SKM-1 treated with dmso at 0.1 percent for 144 hours (cell line): ENCODE measurements around the gene SCO2.
A peak's percentile ranks its signal among the peaks of the same experiment; 100 is the strongest.

ENCODE experiments used
- DNase-seq: peaks from one replicate; lab custom pipeline; 2025; ENCODE audit not compliant: unreplicated experiment; lab: John Stamatoyannopoulos, UW

SCO2 gene

GRCh38 chr22:50503475-50504145 lies 21.8 kb downstream of the SCO2 start:
- DNase-seq: no peak

DNA sequence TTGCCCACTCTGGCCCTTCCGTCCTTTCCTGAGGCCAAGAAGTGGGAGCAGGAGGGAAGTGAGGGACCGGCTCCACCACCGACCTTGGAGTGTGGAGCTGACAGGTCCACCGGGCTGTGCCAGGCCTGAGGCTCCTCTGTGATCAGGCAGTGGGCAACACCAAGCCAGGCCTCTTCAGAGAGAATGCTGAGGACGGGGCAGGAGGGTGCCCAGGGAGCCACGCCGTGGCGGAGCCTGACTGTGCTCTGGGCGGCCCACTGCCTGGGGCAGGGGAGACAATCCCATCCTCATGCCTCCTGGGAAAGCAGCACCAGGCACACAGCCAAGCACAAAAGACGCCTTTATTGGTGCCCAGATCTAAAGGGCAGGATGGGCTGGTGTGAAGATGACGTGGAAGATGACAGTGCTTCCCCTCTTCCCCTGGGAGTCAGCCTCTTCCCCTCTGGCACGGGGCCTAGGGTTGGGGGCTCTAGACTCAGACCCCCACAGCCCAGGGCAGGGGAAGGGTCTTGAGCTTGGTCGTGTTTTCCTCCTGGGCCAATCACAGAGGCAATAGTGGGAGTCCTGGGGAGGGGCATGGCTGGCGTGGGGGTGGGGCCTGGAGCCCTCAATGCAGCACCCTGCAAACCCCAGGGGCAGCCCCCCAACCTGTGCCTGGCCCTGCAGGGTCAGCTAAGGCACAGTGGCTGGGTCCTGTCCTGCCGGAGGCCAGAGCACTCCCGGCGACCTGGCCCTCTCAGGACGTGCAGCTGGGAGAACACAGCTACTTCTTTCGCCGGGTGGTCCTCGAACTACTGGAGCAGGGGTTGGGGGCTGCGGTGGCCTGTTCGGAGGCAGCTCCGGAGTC lies 22.5 kb downstream of the SCO2 start:
- DNase-seq: no peak

DNA sequence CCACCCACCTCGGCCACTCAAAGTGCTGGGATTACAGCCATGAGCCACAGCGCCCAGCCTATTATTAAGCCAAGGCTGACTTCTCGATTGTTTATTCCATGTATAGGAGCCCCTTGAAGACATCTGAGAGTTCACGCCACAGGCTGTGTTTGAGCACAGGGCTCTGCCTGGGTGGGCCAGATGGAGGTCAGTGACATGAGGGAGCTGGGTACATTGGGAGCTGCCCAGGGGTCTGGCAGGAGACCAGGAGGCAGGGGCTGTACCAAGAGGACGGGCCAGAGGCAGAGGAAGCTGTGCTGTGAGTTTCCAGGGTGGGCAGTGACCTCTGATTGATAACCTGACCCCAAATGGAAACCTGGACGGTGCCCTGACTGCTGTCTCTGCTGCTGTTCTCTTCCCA lies 23.3 kb downstream of the SCO2 start:
- DNase-seq: no peak

GRCh38 chr22:50500452-50500851 lies 24.9 kb downstream of the SCO2 start:
- DNase-seq: no peak

DNA sequence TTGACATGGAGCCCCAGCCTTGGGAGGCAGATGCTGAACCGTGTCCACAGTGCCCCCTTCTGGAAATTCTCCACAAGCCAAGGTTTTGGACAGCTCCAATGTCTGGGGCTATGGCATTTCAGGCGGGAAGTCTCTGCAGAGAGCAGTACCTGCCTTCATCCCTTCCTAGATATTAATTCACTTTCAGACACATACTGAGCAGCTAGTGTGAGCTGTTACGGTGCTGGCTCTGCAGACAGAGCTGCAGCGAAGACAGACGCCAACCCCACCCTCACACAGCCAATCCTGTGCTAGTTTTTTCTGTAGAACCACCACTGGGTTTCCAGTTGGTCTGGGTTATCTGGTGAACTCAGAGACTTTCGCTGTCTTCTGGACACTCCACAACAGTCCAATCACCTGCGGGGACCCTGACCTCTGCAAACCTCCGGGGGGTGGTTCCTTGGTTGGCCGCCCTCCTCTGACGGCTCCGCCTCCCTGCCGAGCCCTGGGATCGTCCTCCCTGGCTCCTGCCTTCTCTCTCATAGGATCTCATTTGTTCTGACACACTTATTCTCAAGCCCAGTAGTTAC lies 27.0 kb downstream of the SCO2 start:
- peak; percentile 66 for DNase-seq

DNA sequence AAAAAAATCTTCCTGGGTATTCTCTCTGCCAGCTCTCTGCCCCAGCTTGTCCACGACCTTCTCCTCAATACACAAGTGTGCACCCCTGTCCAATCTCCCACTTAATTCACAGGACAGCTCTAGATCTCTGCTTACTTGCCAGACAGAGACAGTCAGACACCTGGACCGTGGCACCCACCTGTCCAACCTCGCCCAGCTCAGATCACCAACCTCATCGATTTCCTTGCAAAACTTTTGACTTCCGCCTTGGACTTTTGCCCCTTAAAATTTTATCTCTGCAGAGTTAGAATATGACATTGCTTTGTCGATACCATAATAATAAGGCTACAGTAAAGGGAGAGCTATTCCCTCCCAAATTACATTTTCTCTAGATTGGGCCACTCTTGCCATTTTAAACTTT lies 28.3 kb downstream of the SCO2 start:
- no peak for DNase-seq

DNA sequence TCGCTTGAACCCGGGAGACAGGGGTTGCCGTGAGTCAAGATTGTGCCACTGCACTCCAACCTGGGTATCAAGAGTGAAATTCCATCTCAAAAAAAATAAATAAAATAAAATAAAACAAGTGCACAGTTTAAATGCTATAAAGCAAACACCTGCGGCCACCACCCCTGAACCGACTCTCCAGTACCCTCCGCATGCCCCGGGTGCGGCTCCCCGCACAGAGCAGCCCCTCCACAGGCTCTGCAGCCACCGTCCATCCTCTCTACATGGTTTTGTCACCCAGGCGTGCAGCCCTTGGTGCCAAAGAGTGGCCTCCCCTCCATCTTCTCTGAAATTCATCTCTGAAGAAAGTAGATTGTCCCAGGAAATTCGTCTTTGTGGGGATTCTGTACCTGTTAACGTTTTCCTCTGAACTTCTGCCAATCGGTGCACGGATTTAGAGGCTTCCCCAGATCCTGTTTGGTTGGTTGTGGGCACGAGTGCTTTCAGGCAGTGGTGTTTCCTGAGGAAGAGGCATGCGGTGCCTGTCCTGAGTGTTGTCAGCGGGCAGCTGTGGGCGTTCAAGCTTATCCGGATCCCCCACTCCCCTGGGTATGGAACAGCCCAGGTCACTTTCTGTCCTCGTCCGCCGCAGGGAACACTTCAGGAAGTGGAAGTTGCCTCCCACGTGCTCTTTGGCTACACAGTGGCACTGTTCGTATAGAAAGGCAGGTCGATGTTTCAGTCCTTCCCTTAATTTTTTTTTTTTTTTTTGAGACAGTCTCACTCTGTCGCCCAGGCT lies 34.7 kb downstream of the SCO2 start:
- DNase-seq: no peak

DNA sequence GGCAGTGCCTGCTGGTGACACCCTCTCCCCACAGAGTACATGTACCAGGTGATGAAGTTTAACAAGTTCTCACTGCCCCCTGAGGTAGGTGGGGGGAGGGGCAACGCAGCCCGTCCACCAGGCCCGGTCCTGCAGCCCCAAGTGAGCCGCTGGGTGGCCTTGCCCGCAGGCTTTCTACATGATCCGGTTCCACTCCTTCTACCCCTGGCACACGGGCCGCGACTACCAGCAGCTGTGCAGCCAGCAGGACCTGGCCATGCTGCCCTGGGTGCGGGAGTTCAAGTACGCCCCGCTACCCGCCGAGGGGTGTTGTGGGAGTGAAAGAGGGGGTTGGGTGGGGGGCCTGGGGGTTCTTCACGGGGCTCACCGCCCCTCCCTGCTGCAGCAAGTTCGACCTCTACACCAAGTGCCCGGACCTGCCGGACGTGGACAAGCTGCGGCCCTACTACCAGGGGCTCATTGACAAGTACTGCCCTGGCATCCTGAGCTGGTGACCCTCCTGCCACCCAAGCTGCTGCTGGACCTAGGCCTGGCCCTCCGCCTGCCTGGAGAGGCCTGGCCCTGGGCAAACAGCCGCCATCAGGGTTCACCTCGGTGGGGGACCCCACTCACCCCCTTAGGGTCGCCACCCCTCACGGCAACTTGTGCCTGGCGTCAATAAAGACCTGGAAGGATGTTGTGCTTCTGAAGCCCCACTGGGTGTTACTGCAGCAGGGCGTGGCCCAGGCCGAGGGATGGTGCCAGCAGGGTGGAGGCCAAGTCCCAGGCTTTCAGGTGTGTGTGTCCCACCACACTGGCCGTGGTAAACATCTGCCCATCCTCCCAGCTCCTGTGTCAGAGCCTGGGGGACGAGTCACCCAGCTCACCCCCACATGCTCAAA lies 35.8 kb downstream of the SCO2 start:
- DNase-seq: no peak

GRCh38 chr22:50488886-50489285 lies 36.5 kb downstream of the SCO2 start:
- no peak for DNase-seq

GRCh38 chr22:50488006-50488677 lies 37.3 kb downstream of the SCO2 start:
- no peak for DNase-seq

GRCh38 chr22:50487290-50488005 lies 38.0 kb downstream of the SCO2 start:
- no peak for DNase-seq

DNA sequence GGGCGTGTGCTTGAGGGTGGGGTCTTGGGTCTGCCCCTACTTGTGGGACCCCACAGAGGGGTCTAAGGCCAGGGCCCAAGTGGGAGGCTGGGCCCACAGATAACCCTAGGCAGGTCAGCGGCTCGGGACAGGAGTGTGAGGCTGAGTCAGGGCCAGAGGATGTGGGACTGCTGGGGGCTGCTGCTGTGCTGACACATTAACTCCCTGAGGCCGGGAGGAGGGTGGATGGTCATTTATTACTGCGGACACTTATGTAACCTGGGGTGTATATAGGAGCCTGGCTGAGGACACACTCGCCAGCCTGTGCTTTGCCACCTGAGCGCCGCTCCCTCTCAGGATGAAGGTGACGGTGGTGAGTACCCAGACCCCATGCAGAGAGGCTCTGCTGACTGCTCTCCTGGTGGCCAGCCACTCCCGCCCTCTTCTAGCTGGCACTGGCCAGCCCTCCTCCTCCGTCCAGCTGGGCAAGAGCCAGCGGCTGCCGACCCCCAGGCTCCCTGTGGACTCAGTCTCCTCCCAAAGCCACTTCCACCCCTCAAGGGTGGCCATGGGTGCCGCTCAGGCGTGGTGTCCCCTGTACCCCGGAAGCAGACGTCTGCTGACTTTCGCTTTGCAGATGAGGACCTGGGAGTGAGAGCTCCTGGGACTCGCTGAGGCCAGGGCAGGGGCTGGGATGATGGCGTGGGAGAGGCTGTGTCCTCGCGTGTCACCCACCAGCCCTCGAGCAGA lies 38.7 kb downstream of the SCO2 start, which contains the start of gene MIOX:
Gene MIOX, plus strand, starts transcription at position 299 of the 729 bp plus-strand sequence. Its CDS starts 39 bp downstream, at position 338.
- no peak for DNase-seq

DNA sequence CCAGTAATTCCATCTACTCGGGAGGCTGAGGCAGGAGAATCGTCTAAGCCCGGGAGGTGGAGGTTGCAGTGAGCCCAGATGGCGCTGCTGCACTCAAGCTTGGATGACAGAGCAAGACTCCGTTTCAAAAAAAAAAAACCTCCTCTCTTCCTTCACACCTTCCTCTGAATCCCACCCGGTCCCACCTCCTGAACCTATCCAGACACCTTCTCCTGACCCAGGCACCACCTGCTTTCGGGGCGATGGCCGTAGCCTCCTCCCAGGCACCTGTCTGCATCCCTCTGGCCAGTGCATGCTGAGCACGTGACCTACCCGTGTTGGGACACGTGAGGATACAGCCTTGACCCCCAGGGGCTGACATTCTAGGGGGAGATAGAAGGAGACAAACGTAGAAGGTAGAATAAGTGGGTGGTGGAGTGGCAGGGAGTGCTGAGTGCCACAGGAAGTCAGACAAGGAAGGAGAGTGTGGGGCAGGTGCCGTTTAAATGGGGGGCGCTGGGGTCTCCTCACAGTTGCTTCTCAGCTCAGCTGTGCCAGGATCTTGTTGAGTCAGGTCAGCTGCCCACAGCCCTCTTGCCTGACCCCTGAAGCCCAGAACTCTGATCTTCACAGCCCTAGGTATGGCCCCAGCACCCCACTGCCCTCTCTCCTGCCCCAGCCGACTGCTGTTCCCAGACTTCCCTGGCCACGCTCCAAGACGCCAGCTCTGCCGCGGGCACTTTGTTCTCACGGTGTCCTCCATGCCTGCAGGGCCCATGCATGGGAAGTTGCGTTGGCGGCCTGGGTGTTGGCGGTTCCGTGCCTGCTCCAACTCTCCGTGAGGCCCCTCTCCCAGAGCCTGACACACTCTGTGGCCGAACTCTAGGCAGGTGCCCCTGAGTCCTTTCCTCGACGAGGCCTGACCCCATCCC lies 39.9 kb downstream of the SCO2 start:
- no peak for DNase-seq

DNA sequence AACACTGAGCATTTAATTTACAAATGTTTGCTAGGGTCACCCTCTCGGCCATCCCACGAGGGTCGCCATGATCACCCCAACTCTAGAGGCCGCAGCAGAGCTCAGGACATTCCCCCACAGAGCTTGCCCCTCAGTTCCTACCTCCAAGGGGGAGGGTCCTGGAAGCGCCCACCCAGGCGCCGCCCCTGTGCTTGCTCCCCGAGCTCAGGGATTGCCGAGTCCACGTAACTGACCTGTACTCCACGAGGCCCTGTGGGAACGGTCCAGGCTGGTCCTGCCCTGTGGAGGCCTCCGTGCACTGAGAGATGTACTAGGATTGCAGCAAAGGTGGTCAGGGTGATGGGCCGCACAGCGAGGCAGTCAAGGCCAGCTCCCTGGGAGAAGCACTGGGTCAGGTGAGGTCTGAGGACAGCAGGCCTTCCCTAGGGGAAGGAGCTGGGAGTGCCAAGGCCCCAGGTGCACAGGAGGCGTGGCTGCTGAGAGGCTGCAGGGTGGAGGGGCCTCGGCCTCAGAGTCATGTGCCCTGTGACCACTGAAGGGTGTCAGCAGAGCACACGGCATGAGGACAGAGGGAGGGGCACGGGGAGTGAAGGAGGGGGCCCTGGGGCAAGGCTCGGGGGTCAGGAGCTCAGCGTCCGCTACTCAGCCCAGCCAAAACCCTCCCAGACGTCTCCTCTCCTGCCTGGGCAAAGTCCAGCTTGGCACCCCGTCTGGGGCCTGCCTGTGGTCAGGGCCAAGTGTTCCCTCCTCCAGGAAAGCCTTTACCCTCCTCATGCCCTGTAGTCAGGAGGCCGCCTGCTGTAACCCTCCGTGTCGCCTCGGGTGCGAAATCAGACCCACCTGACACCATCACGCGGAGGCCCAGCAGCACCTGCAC lies 41.2 kb downstream of the SCO2 start:
- DNase-seq: no peak

DNA sequence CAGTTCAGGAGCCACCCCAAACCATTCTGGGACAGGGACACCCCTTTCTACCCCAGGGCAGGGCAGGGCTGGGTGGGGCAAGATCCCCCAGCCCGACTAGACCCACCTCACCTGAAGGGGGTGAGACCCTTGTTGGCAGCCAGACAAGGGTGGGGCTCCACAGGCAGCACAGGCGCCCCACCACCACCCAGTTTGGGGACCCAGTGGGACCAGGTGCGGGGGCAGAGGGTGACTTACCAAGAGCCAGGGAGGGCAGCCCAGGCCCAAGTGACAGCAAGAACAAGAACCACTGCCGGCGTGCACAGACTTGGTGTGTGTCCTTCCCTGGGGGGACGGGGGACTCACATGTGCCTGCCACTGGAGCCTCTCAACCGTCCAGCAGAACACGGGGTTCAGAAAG lies 41.8 kb downstream of the SCO2 start:
- DNase-seq: no peak

- DNase-seq: no peak
Measured at GRCh38 chr22:50483106-50483505, 42.3 kb downstream of the SCO2 start.
